Smooth muscle cell (in vitro differentiated cells): ENCODE data around the gene EDC4. TPM values are rescaled to one million over a fixed set of nuclear protein-coding genes. Genes with fewer than 3 reads are reported as not detected.

Source experiments
- DNase-seq: peaks from one replicate; lab custom pipeline; 2025; ENCODE audit not compliant: unreplicated experiment; lab: John Stamatoyannopoulos, UW
- H2AFZ ChIP-seq: fragments of 200-600 bp; sonication (generic); 2 replicates; pipeline ENCODE4 v1.6.0; 2016; ENCODE audit warnings: antibody characterized with exemption, low read depth, mild to moderate bottlenecking
- H3F3A ChIP-seq: fragments of 200-600 bp; sonication (generic); 2 replicates; pipeline ENCODE4 v1.6.0; 2017; ENCODE audit warnings: antibody characterized with exemption, low read depth
- H3K27ac ChIP-seq: fragments of 200-600 bp; sonication (generic); 2 replicates; pipeline ENCODE4 v1.5.1; 2016; ENCODE audit warnings: low read depth, mild to moderate bottlenecking
- H3K27me3 ChIP-seq: fragments of 200-600 bp; sonication (generic); 2 replicates; pipeline ENCODE4 v1.6.1; 2016; ENCODE audit warnings: low read depth, mild to moderate bottlenecking
- H3K36me3 ChIP-seq: fragments of 200-600 bp; sonication (generic); 2 replicates; pipeline ENCODE4 v1.5.1; 2016; ENCODE audit warnings: low read depth
- H3K4me1 ChIP-seq: fragments of 200-600 bp; sonication (generic); 2 replicates; pipeline ENCODE4 v1.5.1; 2016; ENCODE audit warnings: low read depth
- H3K4me2 ChIP-seq: fragments of 200-600 bp; sonication (generic); 2 replicates; pipeline ENCODE4 v1.6.0; 2016; ENCODE audit warnings: mild to moderate bottlenecking
- H3K4me3 ChIP-seq: fragments of 200-600 bp; sonication (generic); 2 replicates; pipeline ENCODE4 v1.5.1; 2016; ENCODE audit warnings: mild to moderate bottlenecking
- H3K79me2 ChIP-seq: fragments of 200-600 bp; sonication (generic); 2 replicates; pipeline ENCODE4 v1.6.0; 2016; ENCODE audit warnings: low read depth, mild to moderate bottlenecking
- H3K9ac ChIP-seq: fragments of 200-600 bp; sonication (generic); 2 replicates; pipeline ENCODE4 v1.6.0; 2016; ENCODE audit warnings: low read depth
- H3K9me3 ChIP-seq: fragments of 200-600 bp; sonication (generic); replicated peaks from 2 replicates; pipeline ENCODE4 v1.5.1; 2016; ENCODE audit warnings: low read depth
- H4K20me1 ChIP-seq: fragments of 200-600 bp; sonication (generic); 2 replicates; pipeline ENCODE4 v1.6.0; 2016; ENCODE audit warnings: low read depth
- WGBS: methylation state at CpG from one replicate; pipeline ENCODE4 v1.1.7; 2016; ENCODE audit warnings: low lambda C conversion rate; 5-methylcytosine and 5-hydroxymethylcytosine counted together
- polyA plus RNA-seq: library from polyadenylated mRNA; unstranded; fragments of >200 nt; fragmentation: Nextera tagmentation; extraction: Ambion mirVana; gene quantifications from 2 replicates; pipeline ENCODE4 v1.2.1, GENCODE V29; 2016
- total RNA-seq: library from RNA; depleted of rRNA; stranded (reverse); fragments of >200 nt; gene quantifications from 2 replicates; pipeline ENCODE4 v1.2.3, GENCODE V29; 2014
- TF ChIP-seq, protein P1 (sequence below): fragments of 200-600 bp; sonication (generic); IDR thresholded peaks from 2 replicates; pipeline ENCODE4 v1.5.1; 2017; ENCODE audit warnings: borderline replicate concordance, mild to moderate bottlenecking, antibody characterized with exemption; ENCODE audit not compliant: insufficient read depth, poor library complexity, severe bottlenecking

Gene EDC4
- total and polyA plus RNA-seq, 2 experiments from 2014 or later: 46.3 to 64.5 TPM

DNA sequence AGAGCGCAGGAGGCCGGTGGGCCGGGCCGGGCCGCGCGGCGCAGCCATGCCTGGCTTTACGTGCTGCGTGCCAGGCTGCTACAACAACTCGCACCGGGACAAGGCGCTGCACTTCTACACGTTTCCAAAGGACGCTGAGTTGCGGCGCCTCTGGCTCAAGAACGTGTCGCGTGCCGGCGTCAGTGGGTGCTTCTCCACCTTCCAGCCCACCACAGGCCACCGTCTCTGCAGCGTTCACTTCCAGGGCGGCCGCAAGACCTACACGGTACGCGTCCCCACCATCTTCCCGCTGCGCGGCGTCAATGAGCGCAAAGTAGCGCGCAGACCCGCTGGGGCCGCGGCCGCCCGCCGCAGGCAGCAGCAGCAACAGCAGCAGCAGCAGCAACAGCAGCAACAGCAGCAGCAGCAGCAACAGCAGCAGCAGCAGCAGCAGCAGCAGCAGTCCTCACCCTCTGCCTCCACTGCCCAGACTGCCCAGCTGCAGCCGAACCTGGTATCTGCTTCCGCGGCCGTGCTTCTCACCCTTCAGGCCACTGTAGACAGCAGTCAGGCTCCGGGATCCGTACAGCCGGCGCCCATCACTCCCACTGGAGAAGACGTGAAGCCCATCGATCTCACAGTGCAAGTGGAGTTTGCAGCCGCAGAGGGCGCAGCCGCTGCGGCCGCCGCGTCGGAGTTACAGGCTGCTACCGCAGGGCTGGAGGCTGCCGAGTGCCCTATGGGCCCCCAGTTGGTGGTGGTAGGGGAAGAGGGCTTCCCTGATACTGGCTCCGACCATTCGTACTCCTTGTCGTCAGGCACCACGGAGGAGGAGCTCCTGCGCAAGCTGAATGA lies 30.1 kb upstream of the EDC4 start:
- DNase-seq: peak; percentile 44
- H3K9me3 ChIP-seq: no peaks in the 10 kb centered on the region

DNA sequence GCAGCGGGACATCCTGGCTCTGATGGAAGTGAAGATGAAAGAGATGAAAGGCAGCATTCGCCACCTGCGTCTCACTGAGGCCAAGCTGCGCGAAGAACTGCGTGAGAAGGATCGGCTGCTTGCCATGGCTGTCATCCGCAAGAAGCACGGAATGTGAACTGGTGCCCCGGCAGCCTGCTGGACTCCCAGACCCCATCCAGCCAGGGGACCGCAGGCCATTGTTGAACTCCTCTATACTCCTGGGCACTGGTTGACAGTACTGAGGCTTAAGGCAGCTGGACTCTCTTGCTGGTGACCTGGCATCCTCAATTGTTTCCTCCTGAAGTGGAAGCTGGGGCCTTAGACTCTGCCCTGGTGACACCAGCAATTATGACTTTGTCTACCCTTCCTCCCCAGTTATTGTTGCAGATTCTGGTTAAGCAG lies 29.5 kb upstream of the EDC4 start:
- peaks cover 30% of the 10 kb centered on the region for H3F3A ChIP-seq
- H3K9ac ChIP-seq: peak overlapping the region; percentile 41
- H2AFZ ChIP-seq: no peak overlapping the region
- peaks cover 41% of the 10 kb centered on the region for H3K4me1 ChIP-seq
- peak overlapping the region; percentile 94 for H3K4me2 ChIP-seq
- no peaks in the 10 kb centered on the region for H3K9me3 ChIP-seq
- TF ChIP-seq, protein P1, sequence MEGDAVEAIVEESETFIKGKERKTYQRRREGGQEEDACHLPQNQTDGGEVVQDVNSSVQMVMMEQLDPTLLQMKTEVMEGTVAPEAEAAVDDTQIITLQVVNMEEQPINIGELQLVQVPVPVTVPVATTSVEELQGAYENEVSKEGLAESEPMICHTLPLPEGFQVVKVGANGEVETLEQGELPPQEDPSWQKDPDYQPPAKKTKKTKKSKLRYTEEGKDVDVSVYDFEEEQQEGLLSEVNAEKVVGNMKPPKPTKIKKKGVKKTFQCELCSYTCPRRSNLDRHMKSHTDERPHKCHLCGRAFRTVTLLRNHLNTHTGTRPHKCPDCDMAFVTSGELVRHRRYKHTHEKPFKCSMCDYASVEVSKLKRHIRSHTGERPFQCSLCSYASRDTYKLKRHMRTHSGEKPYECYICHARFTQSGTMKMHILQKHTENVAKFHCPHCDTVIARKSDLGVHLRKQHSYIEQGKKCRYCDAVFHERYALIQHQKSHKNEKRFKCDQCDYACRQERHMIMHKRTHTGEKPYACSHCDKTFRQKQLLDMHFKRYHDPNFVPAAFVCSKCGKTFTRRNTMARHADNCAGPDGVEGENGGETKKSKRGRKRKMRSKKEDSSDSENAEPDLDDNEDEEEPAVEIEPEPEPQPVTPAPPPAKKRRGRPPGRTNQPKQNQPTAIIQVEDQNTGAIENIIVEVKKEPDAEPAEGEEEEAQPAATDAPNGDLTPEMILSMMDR: no peak
- no peaks in the 10 kb centered on the region for H3K36me3 ChIP-seq
- H3K4me3 ChIP-seq: peak overlapping the region; percentile 85
- H4K20me1 ChIP-seq: peaks cover 24% of the 10 kb centered on the region
- WGBS: 25% methylated on average over 11 of the region's 11 CpGs
- peak overlapping the region; percentile 98 for H3K27ac ChIP-seq
- peaks cover 43% of the 10 kb centered on the region for H3K79me2 ChIP-seq
- DNase-seq: no peak
- H3K27me3 ChIP-seq: no peaks in the 10 kb centered on the region

More for the DNA sequence above, 30.1 kb upstream of the EDC4 start:
- H3K36me3 ChIP-seq: no peaks in the 10 kb centered on the region
- H4K20me1 ChIP-seq: peaks cover 17% of the 10 kb centered on the region
- H3F3A ChIP-seq: peaks cover 30% of the 10 kb centered on the region
- TF ChIP-seq, protein P1: peak; percentile 13
- H3K4me2 ChIP-seq: peak overlapping the region; percentile 94
- peak overlapping the region; percentile 85 for H3K4me3 ChIP-seq
- H3K9ac ChIP-seq: peak overlapping the region; percentile 41
- peak overlapping the region; percentile 55 for H2AFZ ChIP-seq
- peaks cover 35% of the 10 kb centered on the region for H3K4me1 ChIP-seq
- 2% methylated on average over 61 of the region's 67 CpGs for WGBS
- peaks cover 37% of the 10 kb centered on the region for H3K79me2 ChIP-seq
- no peaks in the 10 kb centered on the region for H3K27me3 ChIP-seq
- H3K27ac ChIP-seq: peak overlapping the region; percentile 98

DNA sequence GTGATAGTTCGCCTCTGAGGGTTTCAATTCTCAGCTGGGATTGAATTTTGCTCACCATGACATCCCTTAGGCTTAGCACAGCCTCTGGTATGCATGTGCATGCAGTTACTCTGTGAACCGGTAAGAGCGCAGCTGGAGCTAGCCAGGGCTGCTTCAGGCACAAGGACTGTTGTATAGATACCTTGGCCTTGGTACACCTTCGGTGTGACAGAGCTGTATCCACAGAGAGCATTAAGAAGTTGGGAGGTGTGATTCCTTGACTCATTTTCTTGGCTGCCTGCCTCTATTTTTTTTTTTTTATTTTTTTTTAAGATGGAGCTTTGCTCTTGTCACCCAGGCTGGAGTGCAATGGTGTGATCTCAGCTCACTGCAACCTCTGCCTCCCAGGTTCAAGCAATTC lies 28.4 kb upstream of the EDC4 start:
- Histone ChIP-seq H3K4me3 (peak overlapping the region; percentile 85), H3K9ac (no peak overlapping the region), H3F3A (peaks cover 30% of the 10 kb centered on the region), H2AFZ (no peak overlapping the region), H3K79me2 (peaks cover 54% of the 10 kb centered on the region), H3K4me2 (peak overlapping the region; percentile 94), H3K27ac (peak overlapping the region; percentile 98), H3K27me3 (no peaks in the 10 kb centered on the region), H3K9me3 (no peaks in the 10 kb centered on the region), H3K4me1 (peaks cover 43% of the 10 kb centered on the region), H3K36me3 (no peaks in the 10 kb centered on the region), H4K20me1 (peaks cover 35% of the 10 kb centered on the region)
- 67% methylated on average over 4 of the region's 4 CpGs for WGBS
- no peak for DNase-seq
- TF ChIP-seq, protein P1: peak; percentile 4
